PC-3 (cell line): ENCODE results near the gene OPA3.

ENCODE experiments used
- EZH2 ChIP-seq: fragments of 300-600 bp; sonication (generic); IDR thresholded peaks from one replicate; pipeline ENCODE4 v1.6.1; 2017; ENCODE audit warnings: antibody characterized with exemption, mild to moderate bottlenecking, low read length; ENCODE audit not compliant: unreplicated experiment
- TF ChIP-seq, protein P1 (sequence below): fragments of 300-600 bp; sonication (generic); conservative IDR thresholded peaks from 2 replicates; pipeline ENCODE4 v1.5.1; 2017; ENCODE audit warnings: antibody characterized with exemption, low read depth, mild to moderate bottlenecking, low read length

DNA sequence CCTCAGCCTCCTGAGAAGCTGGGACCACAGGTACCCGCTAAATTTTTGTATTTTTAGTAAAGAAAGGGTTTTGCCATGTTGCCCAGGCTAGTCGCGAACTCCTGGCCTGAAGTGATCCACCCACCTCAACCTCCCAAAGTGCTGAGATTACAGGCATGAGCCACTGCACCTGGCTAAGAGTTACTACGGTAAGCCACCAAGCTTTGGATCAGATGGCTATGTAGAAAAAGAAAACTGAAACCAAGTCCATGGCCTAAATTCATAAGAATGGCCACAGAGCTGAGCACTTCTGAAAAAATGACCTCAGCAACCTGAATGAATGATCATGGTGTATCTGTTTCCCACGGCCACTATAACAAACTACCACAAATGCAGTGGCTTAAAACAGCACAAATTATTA, 9.4 kb downstream of the OPA3 start:
- TF ChIP-seq, protein P1, sequence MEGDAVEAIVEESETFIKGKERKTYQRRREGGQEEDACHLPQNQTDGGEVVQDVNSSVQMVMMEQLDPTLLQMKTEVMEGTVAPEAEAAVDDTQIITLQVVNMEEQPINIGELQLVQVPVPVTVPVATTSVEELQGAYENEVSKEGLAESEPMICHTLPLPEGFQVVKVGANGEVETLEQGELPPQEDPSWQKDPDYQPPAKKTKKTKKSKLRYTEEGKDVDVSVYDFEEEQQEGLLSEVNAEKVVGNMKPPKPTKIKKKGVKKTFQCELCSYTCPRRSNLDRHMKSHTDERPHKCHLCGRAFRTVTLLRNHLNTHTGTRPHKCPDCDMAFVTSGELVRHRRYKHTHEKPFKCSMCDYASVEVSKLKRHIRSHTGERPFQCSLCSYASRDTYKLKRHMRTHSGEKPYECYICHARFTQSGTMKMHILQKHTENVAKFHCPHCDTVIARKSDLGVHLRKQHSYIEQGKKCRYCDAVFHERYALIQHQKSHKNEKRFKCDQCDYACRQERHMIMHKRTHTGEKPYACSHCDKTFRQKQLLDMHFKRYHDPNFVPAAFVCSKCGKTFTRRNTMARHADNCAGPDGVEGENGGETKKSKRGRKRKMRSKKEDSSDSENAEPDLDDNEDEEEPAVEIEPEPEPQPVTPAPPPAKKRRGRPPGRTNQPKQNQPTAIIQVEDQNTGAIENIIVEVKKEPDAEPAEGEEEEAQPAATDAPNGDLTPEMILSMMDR: no peak
- TF ChIP-seq EZH2: no peak
